Fibroblast of upper back skin (primary cell): Measurements from ENCODE around the gene LMBR1L.
A peak's percentile ranks its signal among the peaks of the same experiment; 100 is the strongest.

Experiments used
- DNase-seq: peaks from one replicate; pipeline ENCODE4 v3.0.0-alpha.2; 2013

The LMBR1L gene

GRCh38 chr12:49111206-49111605 is 559 bp upstream of the LMBR1L start:
- DNase-seq = no peak

GRCh38 chr12:49109641-49110463 is 795 bp downstream of the LMBR1L start:
- DNase-seq = no peak

- no peak for DNase-seq
Observed at GRCh38 chr12:49108958-49109404, 1.7 kb downstream of the LMBR1L start.

- DNase-seq = peak; percentile 42
Observed at GRCh38 chr12:49105504-49106084, 5.1 kb downstream of the LMBR1L start.

- DNase-seq = no peak
Observed at GRCh38 chr12:49104822-49105221, 5.8 kb downstream of the LMBR1L start.

GRCh38 chr12:49100380-49100779 is 10.3 kb downstream of the LMBR1L start:
- DNase-seq = no peak

GRCh38 chr12:49098703-49099102 is 11.9 kb downstream of the LMBR1L start:
- no peak for DNase-seq

GRCh38 chr12:49098035-49098451 is 12.6 kb downstream of the LMBR1L start:
- peak; percentile 25 for DNase-seq

GRCh38 chr12:49097381-49097780 is 13.3 kb downstream of the LMBR1L start:
- DNase-seq = no peak

GRCh38 chr12:49094975-49095365 is 15.7 kb downstream of the LMBR1L start:
- DNase-seq = no peak

GRCh38 chr12:49094160-49094974 is 16.3 kb downstream of the LMBR1L start, which contains the start of gene DHH:
Gene DHH (minus strand): TSS chr12:49094801. CDS start chr12:49094512, 289 bp downstream.
- DNase-seq = no peak

- DNase-seq = no peak
Observed at GRCh38 chr12:49093792-49094159, 16.9 kb downstream of the LMBR1L start.

- no peak for DNase-seq
Observed at GRCh38 chr12:49092816-49093406, 17.7 kb downstream of the LMBR1L start.

GRCh38 chr12:49092086-49092815 is 18.4 kb downstream of the LMBR1L start:
- DNase-seq = peak; percentile 19

GRCh38 chr12:49091836-49092085 is 18.9 kb downstream of the LMBR1L start:
- no peak for DNase-seq

GRCh38 chr12:49091056-49091835 is 19.4 kb downstream of the LMBR1L start:
- DNase-seq = no peak

GRCh38 chr12:49089821-49090773 is 20.6 kb downstream of the LMBR1L start:
- DNase-seq = peak; percentile 41

GRCh38 chr12:49088932-49089330 is 21.7 kb downstream of the LMBR1L start:
- no peak for DNase-seq

- DNase-seq = peak; percentile 90
Observed at GRCh38 chr12:49088150-49088931, 22.3 kb downstream of the LMBR1L start.

- no peak for DNase-seq
Observed at GRCh38 chr12:49086116-49086515, 24.5 kb downstream of the LMBR1L start.
